Mesodermal cell (in vitro differentiated cells): Measurements from ENCODE around the gene DCAKD.
A peak's percentile ranks its signal among the peaks of the same experiment; 100 is the strongest.

ENCODE experiments used
- H3K27ac ChIP-seq: 2 replicates; pipeline ENCODE4 v1.7.0; 2013; ENCODE audit warnings: mild to moderate bottlenecking, low read depth, low read length, moderate library complexity; ENCODE audit not compliant: severe bottlenecking
- H3K36me3 ChIP-seq: 2 replicates; pipeline ENCODE4 v1.7.1; 2013; ENCODE audit warnings: mild to moderate bottlenecking, low read length, moderate library complexity; ENCODE audit not compliant: control insufficient read depth, insufficient read depth
- H3K4me1 ChIP-seq: one replicate; pipeline ENCODE4 v1.7.1; 2013; ENCODE audit warnings: mild to moderate bottlenecking, low read length; ENCODE audit not compliant: insufficient read depth, control insufficient read depth, poor library complexity, severe bottlenecking
- H3K4me3 ChIP-seq: 2 replicates; pipeline ENCODE4 v1.7.0; 2013; ENCODE audit warnings: low read length, control low read depth, mild to moderate bottlenecking; ENCODE audit not compliant: insufficient read depth, poor library complexity, severe bottlenecking; ENCODE audit errors: extremely low read depth
- H3K9me3 ChIP-seq: 2 replicates; pipeline ENCODE4 v1.7.1; 2013; ENCODE audit warnings: mild to moderate bottlenecking, low read length, moderate library complexity; ENCODE audit not compliant: control insufficient read depth
- WGBS, 2 experiments: methylation state at CpG; one replicate each; pipeline ENCODE4 v1.1.5; 2013; ENCODE audit warnings: missing lambda C conversion rate in 2 of 2; ENCODE audit not compliant: insufficient coverage in 2 of 2; 5-methylcytosine and 5-hydroxymethylcytosine counted together

DCAKD gene

DNA sequence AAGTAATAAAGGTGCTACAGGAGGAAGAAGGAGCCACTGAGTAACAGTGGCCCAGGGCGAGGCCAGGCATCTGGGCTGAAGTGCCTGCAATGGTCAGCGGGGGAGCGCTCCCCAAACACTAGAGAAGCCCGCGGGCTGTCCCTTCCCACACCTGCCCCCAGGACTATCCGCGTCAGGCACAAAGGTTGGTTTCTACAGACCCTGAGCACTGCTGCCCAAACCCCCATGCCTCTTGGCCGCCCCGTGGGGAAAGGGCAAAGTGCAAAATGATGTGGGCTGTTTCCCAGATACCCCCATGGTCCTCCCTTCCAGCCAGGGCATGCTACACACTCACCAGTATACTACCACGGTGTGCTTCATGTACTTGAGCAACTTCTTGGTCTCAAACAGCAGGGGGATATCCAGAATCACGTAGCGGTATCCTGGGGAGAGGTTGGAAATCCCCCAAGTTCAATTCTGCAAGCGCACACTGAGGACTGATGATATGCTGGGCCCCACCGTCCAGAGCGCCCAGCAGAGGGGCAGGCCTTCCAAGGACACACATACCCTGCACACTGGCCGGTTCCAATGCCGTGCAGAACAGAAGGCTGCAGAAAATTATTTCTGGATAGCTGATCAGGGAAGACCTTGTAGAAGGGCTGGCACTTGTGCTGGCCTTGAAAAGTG is 21.5 kb downstream of the DCAKD start:
- H3K4me1 ChIP-seq: peaks cover 19% of the 10 kb centered on the region
- H3K27ac ChIP-seq: no peak overlapping the region
- 95 to 98% methylated on average over 13 to 15 of the region's 17 CpGs for WGBS, 2 experiments
- H3K4me3 ChIP-seq: no peak overlapping the region
- H3K36me3 ChIP-seq: peaks cover 59% of the 10 kb centered on the region
- no peaks in the 10 kb centered on the region for H3K9me3 ChIP-seq

GRCh38 chr17:45029096-45029495 is 22.3 kb downstream of the DCAKD start:
- Histone ChIP-seq H3K9me3 (no peaks in the 10 kb centered on the region), H3K36me3 (peaks cover 58% of the 10 kb centered on the region)
- 96% methylated on average over 4 to 7 of the region's 7 CpGs for WGBS, 2 experiments

DNA sequence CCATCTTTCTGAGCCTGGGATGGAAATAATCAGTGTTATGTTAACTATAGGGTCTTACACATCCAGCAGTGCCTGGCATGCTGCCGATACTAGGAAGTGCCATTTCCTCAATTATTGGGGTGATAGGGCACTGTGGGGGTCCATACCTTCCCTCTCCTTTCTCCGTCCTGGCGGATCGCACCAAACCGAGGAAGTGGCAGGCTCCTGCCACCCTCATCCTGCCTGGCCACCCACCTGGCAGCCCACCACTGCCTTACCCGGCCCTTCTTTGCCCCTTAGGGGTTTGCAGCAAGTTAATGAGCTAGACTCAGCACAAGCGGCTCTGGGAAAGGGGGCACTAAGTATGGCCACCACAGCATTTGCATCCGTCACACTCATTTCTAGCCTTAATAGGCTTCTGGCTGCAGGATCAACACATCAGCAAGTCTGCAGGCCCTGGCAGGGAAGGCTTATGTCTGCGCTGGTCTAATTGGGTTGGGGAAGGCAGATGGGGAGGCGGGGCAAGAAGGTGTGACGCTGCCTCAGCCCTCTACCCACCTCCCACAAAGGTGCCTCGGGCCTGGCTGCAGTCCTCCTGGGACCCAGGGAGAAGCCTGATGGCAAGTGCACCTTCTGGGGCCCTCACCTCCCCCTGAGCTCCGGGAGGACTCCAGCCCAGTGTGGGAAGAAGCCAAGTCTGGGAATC is 28.6 kb downstream of the DCAKD start:
- 90 to 94% methylated on average over 7 to 9 of the region's 13 CpGs for WGBS, 2 experiments
- Histone ChIP-seq H3K4me1 (peaks cover 25% of the 10 kb centered on the region), H3K27ac (no peak overlapping the region), H3K4me3 (no peak overlapping the region), H3K9me3 (no peaks in the 10 kb centered on the region), H3K36me3 (peaks cover 28% of the 10 kb centered on the region)

More at GRCh38 chr17:45029096-45029495, 22.3 kb downstream of the DCAKD start:
- H3K4me3 ChIP-seq: no peak overlapping the region
- peaks cover 19% of the 10 kb centered on the region for H3K4me1 ChIP-seq
- no peak overlapping the region for H3K27ac ChIP-seq

- Histone ChIP-seq H3K9me3 (no peaks in the 10 kb centered on the region), H3K36me3 (peaks cover 26% of the 10 kb centered on the region), H3K27ac (no peak overlapping the region), H3K4me1 (peaks cover 25% of the 10 kb centered on the region), H3K4me3 (no peak overlapping the region)
- 64 to 76% methylated on average over 6 to 8 of the region's 8 CpGs for WGBS, 2 experiments
These were observed 29.2 kb downstream of the DCAKD start for GRCh38 chr17:45022288-45022648.

- peaks cover 21% of the 10 kb centered on the region for H3K36me3 ChIP-seq
- H3K9me3 ChIP-seq: no peaks in the 10 kb centered on the region
- 10 to 11% methylated on average over 37 to 55 of the region's 57 CpGs for WGBS, 2 experiments
- H3K4me3 ChIP-seq: peak overlapping the region; percentile 23
- no peak overlapping the region for H3K27ac ChIP-seq
- H3K4me1 ChIP-seq: peaks cover 25% of the 10 kb centered on the region
These were observed 29.7 kb downstream of the DCAKD start for GRCh38 chr17:45021607-45022287.

DNA sequence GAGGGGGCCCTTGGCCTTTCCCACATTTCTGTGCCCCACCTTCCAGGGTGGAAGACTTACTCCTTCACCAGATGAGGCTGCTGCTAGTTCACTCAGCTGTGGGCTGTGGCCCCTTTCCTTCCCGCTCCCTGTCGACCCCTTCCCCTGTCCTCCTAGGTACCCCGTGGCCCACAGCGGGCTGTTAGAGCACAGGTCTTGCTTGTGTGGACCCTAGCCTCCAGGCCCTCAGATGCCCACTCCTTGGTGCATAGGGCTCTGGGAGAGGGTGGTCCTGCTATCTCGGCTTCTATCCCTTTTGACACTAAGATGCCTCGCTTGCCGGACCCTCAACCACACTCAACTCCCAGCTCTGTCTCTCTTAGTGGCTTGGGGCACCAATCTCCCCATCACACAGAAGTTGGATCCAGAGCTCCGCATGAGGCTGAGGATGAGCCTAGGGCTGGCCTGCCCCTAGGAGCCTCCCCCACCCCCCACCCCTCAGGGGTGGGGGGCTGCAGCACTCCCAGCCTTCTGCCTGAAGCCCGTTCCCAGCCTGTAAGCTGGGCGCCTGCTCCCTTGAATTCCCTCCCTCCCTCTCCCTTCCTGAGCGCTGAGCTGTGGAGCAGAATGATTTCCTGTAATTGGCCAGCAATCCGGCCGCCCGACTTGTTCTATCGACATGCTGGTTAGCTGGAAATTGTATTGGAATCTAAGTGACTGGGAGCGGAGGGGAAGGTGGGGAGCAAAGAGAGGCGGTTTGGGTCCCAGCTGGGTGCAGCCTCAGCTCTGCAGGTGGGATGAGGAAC is 30.9 kb downstream of the DCAKD start:
- Histone ChIP-seq H3K4me3 (no peak overlapping the region), H3K4me1 (peaks cover 25% of the 10 kb centered on the region), H3K9me3 (no peaks in the 10 kb centered on the region), H3K27ac (no peak overlapping the region), H3K36me3 (peaks cover 15% of the 10 kb centered on the region)
- 35 to 36% methylated on average over 12 to 13 of the region's 17 CpGs for WGBS, 2 experiments

DNA sequence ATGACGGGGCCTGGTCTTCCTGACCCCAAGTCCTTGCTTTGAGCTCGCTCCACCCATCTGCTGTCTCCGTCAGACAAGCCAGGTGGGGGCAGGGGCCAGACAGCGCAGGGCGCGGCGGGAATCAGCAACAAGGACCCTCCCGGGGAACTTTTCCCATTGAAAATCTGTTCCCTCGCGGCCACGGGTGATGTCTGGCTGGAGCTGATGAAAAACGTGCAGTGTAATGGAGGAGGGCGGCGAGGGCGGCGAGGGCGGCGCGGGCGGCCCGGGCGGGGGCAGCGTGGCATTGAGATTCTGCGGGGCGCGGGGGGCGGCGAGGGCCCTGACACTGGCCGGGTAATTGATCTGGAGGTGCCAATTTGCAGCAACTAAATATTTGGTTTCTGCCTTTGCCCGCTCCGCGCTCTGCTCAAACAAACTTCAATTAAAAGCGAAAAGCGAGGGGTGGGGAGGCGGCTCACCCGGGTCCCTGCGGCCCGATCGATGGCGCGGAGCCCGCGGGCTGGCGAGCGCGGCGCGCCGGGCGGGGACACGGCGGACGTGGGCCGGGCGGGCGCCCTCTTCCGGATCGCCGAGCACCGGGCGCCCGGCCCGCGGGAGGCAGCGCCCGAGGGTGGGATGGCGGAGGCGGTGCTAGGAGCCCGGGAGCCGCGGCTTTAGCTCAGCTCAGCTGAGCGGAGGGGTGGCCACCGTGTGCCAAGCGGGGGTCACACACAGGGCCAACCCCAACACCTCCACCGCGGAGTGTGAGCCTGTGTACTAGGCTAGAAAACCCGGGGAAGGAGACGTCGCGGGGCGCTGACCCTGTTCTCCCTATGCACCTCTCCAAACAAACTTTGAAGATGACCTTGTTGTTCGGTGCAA is 32.4 kb downstream of the DCAKD start:
- Histone ChIP-seq H3K4me1 (peaks cover 25% of the 10 kb centered on the region), H3K27ac (no peak overlapping the region), H3K4me3 (peak overlapping the region; percentile 50), H3K9me3 (no peaks in the 10 kb centered on the region), H3K36me3 (peaks cover 9% of the 10 kb centered on the region)
- WGBS, 2 experiments: 8 to 9% methylated on average over 38 to 41 of the region's 82 CpGs

- Histone ChIP-seq H3K27ac (no peak overlapping the region), H3K4me3 (peak overlapping the region; percentile 50), H3K9me3 (no peaks in the 10 kb centered on the region), H3K36me3 (peaks cover 3% of the 10 kb centered on the region), H3K4me1 (peaks cover 25% of the 10 kb centered on the region)
- 18 to 63% methylated on average over 2 of the region's 4 CpGs for WGBS, 2 experiments
These were observed 33.0 kb downstream of the DCAKD start for GRCh38 chr17:45018514-45018847.

- 70 to 82% methylated on average over 4 to 5 of the region's 5 CpGs for WGBS, 2 experiments
- H3K9me3 ChIP-seq: no peaks in the 10 kb centered on the region
- H3K4me1 ChIP-seq: peaks cover 25% of the 10 kb centered on the region
These were observed 34.6 kb downstream of the DCAKD start for GRCh38 chr17:45016823-45017222.

DNA sequence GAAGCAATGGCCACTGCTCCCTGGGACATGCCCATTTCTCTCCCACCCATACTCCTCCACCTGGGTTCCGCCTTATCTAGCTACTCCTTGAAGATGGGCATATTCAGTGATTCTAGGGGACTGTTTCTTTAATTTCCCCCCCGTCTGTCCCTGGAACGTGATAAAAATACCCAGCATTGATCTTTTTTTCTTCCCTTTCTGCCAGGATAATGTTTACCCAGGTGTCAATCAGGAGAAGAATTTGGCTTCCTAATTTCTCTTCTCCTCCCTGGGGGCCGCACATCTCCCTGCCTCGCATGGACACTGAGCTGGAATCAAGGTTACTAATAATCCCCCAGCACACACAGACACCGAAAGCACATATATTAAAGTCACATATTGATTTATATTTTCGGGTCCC is 35.2 kb downstream of the DCAKD start:
- H3K36me3 ChIP-seq: no peaks in the 10 kb centered on the region
- H3K4me3 ChIP-seq: no peak overlapping the region
- H3K9me3 ChIP-seq: no peaks in the 10 kb centered on the region
- no peak overlapping the region for H3K27ac ChIP-seq
- 80 to 100% methylated on average over 1 of the region's 7 CpGs for WGBS, 2 experiments
- peaks cover 19% of the 10 kb centered on the region for H3K4me1 ChIP-seq

More at GRCh38 chr17:45016823-45017222, 34.6 kb downstream of the DCAKD start:
- H3K27ac ChIP-seq: no peak overlapping the region
- H3K36me3 ChIP-seq: no peaks in the 10 kb centered on the region
- H3K4me3 ChIP-seq: no peak overlapping the region
